Endothelial cell of hepatic sinusoid (primary cell): Measurements from ENCODE around the gene ARHGAP23.
"Not testable (repeated sequence)": the region's sequence is repeated elsewhere in the genome, so short reads cannot be mapped to it uniquely, and the experiment has no call there.

Experiments used
- in situ Hi-C: cut with HindIII; loops from 2 replicates; pipeline ENCODE4 v1.10.0; 2017; ENCODE audit warnings: low sequenced_read_pairs

ARHGAP23 gene

GRCh38 chr17:38460082-38460715 lies 31.9 kb downstream of the ARHGAP23 start:
- in situ Hi-C loops: no loop called here

DNA sequence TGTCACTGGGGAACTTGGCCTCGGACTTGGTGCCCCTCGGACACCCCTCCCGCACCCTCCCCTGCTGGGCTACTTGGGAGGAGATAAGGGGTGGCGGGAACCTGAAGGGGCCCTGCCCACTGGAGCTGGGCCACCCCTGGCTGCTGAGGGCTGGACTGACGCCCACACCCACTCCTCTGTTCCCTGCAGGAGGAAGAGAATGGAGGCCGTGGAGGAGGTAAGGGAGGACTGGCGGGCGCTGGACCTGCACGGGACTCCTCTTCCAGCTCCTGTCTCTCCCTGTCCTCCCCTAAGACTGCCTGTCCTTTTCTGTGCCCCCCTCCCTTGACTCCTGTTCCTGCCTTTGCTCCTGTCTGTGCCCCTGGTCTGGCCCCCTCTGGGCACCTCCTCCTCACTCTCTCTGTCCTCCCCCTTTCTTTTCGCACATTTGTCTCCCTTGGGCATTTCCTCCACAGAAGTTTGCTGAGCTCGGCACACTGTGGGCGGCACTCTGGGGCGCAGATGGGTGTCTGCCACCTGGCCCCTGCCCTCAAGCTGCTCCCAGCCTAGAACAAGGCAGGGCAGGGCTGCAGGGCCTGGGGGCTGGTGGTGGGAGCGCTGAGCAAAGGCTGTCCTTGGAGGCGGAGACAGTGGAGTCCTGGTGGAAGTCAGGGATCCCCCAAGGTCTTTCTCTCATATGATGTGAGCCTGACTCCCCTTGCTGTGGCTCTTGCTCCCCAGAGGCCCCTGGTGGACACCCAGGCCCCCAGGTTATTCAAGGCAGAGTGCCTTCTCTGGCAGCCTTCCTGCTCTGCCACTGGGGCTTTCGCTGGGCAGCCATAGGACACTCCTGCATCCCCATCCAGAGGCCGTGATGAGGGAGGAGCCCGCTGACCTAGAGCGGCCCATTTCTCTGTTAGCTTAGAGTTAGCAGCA lies 32.7 kb downstream of the ARHGAP23 start:
- in situ Hi-C loops: no loop called here

GRCh38 chr17:38461683-38462082 lies 33.4 kb downstream of the ARHGAP23 start:
- in situ Hi-C loops: no loop called here

DNA sequence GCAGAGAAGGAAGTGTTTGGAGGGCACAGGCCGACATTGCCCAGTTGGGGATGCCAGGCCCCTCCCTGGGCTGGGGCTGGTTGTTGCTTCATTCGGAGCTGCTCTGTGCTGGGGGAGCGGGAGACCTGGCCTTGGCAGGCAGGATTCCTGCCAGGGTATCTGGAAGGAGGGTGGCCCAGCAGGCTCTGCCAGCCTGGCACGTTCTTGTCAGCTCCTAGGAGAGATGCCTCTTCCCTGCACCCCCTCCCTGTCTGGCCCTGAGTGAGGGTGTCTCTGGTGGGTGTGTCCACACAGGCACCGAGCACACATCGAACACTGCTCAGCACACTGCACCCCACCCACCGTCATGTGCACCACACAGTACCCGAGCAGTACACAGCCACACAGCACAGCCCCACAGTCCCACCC lies 35.2 kb downstream of the ARHGAP23 start:
- in situ Hi-C loops: no loop called here

DNA sequence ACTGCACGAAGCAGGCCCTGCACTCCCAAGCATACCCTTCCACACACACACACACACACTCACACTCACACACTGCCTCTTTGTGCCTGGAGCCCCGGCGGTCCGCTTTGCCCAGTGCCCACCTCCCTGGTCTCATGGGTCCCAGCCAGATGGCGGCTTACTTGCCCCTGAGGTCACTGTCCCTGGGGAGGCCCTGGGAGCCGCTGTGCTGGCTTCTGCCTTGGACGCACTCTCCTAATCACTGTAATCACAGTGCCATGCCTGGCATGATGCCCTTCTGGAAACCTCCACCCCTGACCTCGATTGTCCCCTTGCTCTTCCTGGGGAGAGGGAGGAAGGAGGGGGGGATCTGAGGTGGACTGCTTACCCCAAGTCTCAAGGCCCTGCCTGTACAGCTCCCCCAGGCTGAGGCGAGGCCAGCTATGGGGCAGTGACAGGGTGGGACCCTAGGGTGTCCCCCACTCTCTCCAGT lies 36.0 kb downstream of the ARHGAP23 start:
- in situ Hi-C loops: no loop called here

DNA sequence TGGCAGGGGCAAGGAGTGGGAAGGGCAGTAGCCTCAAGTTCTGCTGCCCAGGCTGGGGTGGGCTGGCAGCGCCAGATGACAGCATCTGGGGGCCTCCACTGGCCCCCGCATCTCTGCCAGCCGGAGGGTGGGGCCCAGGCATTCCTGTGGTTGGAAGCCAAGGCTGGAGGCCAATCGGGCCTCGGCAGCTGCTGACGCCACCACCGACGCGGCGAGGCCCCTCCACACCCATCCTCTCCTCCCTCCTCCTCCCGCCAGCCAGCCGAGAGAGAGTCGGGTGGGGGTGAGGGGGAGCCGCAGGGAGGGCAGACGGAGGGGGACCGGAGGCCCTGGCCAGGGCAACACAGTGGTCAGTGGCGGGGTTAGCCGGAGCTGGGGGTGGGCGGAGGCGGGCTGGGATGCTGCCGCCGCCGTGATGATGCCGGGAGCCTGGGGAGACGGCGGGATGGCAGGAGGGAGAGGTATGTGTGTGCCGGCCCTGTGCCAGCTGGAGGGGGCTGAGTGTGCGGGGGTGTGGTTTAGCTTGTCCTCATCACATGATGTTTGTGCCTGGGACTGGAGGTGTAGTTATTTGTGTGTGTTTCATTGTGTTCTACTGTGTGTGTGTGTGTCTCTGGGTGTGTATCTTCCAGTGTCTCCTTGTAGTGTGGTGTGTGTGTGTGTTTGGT lies 36.6 kb downstream of the ARHGAP23 start:
- in situ Hi-C loops: no loop called here

- in situ Hi-C loops: no loop called here
Measured at GRCh38 chr17:38465391-38466345, 37.4 kb downstream of the ARHGAP23 start.

DNA sequence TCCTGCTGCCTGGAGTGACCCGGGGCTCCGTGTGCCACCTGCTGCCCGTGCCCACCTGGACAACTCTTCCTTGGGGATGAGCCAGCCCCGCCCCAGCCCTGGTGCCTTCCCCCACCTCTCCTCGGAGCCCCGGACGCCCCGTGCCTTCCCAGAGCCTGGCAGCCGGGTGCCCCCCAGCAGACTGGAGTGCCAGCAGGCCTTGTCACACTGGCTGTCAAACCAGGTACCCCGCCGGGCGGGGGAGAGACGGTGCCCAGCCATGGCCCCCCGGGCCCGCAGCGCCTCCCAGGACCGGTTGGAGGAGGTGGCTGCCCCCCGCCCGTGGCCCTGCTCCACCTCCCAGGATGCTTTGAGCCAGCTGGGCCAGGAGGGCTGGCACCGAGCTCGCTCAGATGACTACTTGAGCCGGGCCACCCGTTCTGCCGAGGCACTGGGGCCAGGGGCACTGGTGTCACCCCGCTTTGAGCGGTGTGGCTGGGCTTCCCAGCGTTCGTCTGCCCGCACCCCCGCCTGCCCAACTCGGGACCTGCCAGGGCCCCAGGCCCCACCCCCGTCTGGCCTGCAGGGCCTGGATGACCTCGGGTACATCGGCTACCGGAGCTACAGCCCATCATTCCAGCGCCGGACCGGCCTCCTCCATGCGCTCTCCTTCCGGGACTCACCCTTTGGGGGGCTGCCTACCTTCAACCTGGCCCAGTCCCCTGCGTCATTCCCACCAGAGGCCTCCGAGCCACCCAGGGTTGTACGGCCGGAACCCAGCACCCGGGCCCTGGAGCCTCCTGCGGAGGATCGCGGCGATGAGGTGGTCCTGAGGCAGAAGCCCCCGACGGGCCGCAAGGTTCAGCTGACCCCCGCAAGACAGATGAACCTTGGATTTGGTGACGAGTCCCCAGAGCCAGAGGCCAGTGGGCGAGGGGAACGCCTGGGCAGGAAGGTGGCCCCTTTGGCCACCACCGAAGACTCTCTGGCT lies 38.4 kb downstream of the ARHGAP23 start:
- in situ Hi-C loops: no loop called here

DNA sequence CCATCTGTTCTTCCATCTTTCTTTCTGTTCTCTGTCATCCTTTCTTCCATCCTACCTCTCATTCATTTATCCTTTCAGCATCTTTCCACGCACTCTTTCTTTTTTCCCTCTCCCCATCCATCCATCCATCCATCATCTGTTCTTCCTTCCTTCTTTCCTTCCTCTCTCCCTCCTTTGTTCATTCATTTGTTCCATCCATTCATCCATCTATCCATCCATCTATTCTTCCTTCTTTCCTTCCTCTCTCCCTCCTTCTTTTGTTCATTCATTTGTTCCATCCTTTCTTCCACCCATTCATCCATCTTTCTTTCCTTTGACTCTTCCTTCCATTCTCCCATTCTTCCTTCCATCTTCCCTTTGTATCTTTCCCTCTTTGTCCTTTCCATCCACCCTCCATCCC lies 39.2 kb downstream of the ARHGAP23 start:
- in situ Hi-C loops: no loop called here

GRCh38 chr17:38469875-38470274 lies 41.6 kb downstream of the ARHGAP23 start:
- in situ Hi-C loops: no loop called here

GRCh38 chr17:38471253-38471652 lies 43.0 kb downstream of the ARHGAP23 start:
- in situ Hi-C loops: not testable (repeated sequence)

GRCh38 chr17:38474666-38475065 lies 46.4 kb downstream of the ARHGAP23 start:
- in situ Hi-C loops: not testable (repeated sequence)

- in situ Hi-C loops: no loop called here
Measured at GRCh38 chr17:38476549-38476948, 48.3 kb downstream of the ARHGAP23 start.

DNA sequence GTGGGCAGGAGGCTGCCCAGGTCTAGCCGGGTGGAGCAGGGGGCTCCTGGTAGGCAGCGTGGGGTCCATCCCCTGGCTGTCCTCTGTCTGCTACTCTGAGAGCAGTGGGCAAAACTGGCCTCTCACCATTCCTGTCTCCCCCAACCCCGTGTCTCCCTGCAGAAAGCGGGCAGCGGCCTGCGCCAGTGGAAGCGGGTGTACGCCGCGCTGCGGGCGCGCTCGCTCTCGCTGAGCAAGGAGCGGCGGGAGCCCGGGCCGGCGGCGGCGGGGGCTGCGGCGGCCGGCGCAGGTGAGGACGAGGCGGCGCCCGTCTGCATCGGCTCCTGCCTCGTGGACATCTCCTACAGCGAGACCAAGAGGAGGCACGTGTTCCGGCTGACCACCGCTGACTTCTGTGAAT lies 49.2 kb downstream of the ARHGAP23 start:
- in situ Hi-C loops: not testable (repeated sequence)

DNA sequence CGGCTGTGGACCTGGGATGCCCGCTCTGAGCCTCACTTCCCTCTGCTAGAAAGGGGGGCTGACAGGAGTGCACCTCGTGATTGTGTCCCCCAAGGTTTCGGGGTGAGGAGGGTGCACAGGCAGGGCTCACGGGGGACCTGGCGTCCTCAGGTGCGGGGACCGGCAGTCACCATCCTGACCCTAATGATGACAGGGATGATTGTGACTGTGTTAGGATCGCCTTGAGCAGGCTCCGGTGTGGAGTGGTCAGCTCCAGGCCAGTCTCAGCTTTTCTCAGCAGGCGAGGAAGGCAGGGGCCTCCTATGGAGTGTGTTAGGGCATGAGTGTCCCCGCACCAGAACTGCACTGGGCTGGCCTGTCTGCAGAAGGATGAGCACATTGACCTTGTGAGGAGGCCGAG lies 49.7 kb downstream of the ARHGAP23 start:
- in situ Hi-C loops: not testable (repeated sequence)

- in situ Hi-C loops: not testable (repeated sequence)
Measured at GRCh38 chr17:38478667-38479066, 50.4 kb downstream of the ARHGAP23 start.

- in situ Hi-C loops: not testable (repeated sequence)
Measured at GRCh38 chr17:38482039-38482699, 53.9 kb downstream of the ARHGAP23 start.

- in situ Hi-C loops: not testable (repeated sequence)
Measured at GRCh38 chr17:38482700-38483043, 54.4 kb downstream of the ARHGAP23 start.
